H1 (cell line): ENCODE data around the gene SASS6.

Experiments
- POLR2A ChIP-seq, 2 experiments: IDR thresholded peaks; 1 replicate in 1 of 2; 2 replicates in 1 of 2; pipeline ENCODE4 v1.6.1; 2011; ENCODE audit warnings: low read depth in 2 of 2, low read length in 2 of 2, mild to moderate bottlenecking in 2 of 2; ENCODE audit errors: control extremely low read depth in 1 of 2
- SP1 ChIP-seq: IDR thresholded peaks from 2 replicates; pipeline ENCODE4 v1.6.1; 2011; ENCODE audit warnings: low read depth, low read length

GRCh38 chr1:100070201-100070939, 62.4 kb downstream of the SASS6 start:
- no peak for TF ChIP-seq SP1
- no peak for TF ChIP-seq POLR2A (IDR thresholded peaks at IDR 0.05; ENCODE audit: control extremely low read depth in 1 of 2, low read depth in 2 of 2, low read length in 2 of 2)
